Cortex of kidney (tissue), 1 donor: ENCODE measurements around the gene TUBB4B.
"Not testable (repeated sequence)": the region's sequence is repeated elsewhere in the genome, so short reads cannot be mapped to it uniquely, and the experiment has no call there.

Experiments
- DNase-seq: peaks from one replicate; lab custom pipeline; 2025; lab: John Stamatoyannopoulos, UW

Gene TUBB4B

GRCh38 chr9:137236238-137236935 lies 4.7 kb upstream of the TUBB4B start:
- no peak for DNase-seq

GRCh38 chr9:137236936-137237421 lies 4.1 kb upstream of the TUBB4B start:
- no peak for DNase-seq

GRCh38 chr9:137237759-137238726 lies 3.0 kb upstream of the TUBB4B start:
- DNase-seq, result no peak

GRCh38 chr9:137239541-137240200 lies 1.4 kb upstream of the TUBB4B start:
- DNase-seq, result not testable (repeated sequence)

GRCh38 chr9:137240318-137240840 lies 708 bp upstream of the TUBB4B start:
- no peak for DNase-seq

- DNase-seq, result no peak
Measured at GRCh38 chr9:137241490-137242268, 592 bp downstream of the TUBB4B start.

- no peak for DNase-seq
Measured at GRCh38 chr9:137242269-137243203, 1.4 kb downstream of the TUBB4B start.

- not testable (repeated sequence) for DNase-seq
Measured at GRCh38 chr9:137243266-137243625, 2.2 kb downstream of the TUBB4B start.

- DNase-seq, result no peak
Measured at GRCh38 chr9:137243626-137244485, 2.8 kb downstream of the TUBB4B start.

GRCh38 chr9:137244486-137245449 lies 3.7 kb downstream of the TUBB4B start:
- DNase-seq, result no peak

- DNase-seq, result no peak
Measured at GRCh38 chr9:137245450-137246421, 4.6 kb downstream of the TUBB4B start.

GRCh38 chr9:137247135-137247915 lies 6.2 kb downstream of the TUBB4B start:
- DNase-seq, result no peak

- no peak for DNase-seq
Measured at GRCh38 chr9:137247916-137248175, 6.8 kb downstream of the TUBB4B start.

- no peak for DNase-seq
Measured at GRCh38 chr9:137250329-137251193, 9.5 kb downstream of the TUBB4B start.

- DNase-seq, result no peak
Measured at GRCh38 chr9:137251194-137251461, 10.0 kb downstream of the TUBB4B start, which contains the start of gene STPG3. Gene STPG3 (plus strand): TSS chr9:137251286. CDS start chr9:137251287, 1 bp downstream.
